GM12865 (cell line): Measurements from ENCODE around the gene RAB1B.

Source experiments
- DNase-seq: peaks from one replicate; pipeline ENCODE4 v3.0.0; 2010; ENCODE audit warnings: low read depth
- H3K4me3 ChIP-seq: 2 replicates; pipeline ENCODE4 v1.5.1; 2011; ENCODE audit warnings: mild to moderate bottlenecking, low read depth, low read length, control low read depth
- CTCF ChIP-seq: IDR thresholded peaks from 2 replicates; pipeline ENCODE4 v1.5.1; 2011; ENCODE audit warnings: low read length, control low read depth, low read depth, inconsistent platforms; ENCODE audit not compliant: insufficient read depth; ENCODE audit errors: missing control alignments

The RAB1B gene

DNA sequence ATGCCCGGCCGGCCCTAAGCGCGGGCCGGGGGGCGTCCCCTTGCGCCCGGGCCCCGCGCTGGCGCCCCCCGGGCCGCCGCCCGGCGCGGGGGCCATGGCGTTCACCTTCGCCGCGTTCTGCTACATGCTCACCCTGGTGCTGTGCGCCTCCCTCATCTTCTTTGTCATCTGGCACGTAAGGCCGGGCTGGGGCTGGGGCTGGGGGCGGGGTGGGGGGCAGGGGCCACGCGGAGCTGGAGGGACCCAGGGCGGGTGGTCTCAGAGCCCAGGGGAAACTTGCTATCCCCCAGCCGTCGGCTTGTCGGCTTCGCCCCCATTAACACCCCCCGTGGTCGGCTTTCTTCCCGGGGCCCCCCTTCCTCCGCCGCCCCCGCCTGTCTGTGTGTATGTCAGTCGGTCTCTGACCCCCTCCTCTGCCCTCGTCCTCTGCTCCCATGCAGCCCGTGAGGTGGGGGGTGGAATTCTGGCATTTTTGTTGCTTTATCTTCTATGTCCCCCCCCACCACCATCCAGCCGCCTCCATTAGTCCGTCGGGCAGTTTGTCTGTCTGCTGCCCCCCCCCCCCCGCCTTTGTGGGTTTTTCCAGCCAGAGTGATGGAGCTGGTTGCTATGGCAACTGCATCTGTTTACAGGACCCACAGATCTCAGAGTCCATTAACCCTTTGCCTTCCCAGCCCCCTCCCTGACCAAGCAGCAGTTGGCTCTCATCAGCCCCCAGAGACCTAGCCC lies 10.1 kb downstream of the RAB1B start:
- H3K4me3 ChIP-seq = no peak overlapping the region
- DNase-seq = no peak
- TF ChIP-seq CTCF = no peak

DNA sequence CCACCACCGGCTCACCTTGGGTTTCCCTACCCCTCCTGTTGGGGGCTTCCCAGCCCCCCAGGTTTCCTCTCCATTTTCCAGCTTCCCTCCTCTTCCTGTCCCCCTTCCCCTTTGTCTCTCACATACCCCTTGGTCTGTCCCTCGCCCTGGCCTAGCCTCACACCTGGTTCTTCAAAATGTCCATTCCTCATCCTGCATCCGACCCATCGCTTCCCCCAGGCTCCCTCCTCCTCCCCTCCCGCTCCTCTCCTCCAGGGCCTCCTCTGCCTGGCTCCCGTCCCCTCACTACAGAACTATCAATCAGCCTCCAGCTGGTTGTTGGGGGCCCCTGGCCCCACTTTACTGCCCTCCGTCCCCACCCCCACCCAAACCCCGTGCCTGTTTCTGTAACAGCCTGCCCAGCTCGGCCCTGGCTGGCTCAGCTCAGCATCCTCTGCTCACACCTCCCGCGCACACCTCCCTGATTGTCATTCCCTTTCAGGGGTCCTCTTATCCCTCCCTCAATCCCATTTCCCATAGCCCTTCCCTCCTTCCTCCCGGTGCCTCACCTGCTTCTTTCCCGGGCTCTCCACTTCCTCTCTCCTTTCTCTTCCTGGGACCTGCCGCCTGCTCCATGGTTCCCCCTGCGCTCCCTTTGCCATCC lies 10.8 kb downstream of the RAB1B start:
- no peak for TF ChIP-seq CTCF
- no peak for DNase-seq
- H3K4me3 ChIP-seq = no peak overlapping the region

- H3K4me3 ChIP-seq = no peak overlapping the region
- no peak for TF ChIP-seq CTCF
- DNase-seq = no peak
Observed at GRCh38 chr11:66280428-66280827, 12.0 kb downstream of the RAB1B start.

GRCh38 chr11:66281001-66281400 lies 12.6 kb downstream of the RAB1B start:
- DNase-seq = no peak
- TF ChIP-seq CTCF = no peak
- H3K4me3 ChIP-seq = no peak overlapping the region

DNA sequence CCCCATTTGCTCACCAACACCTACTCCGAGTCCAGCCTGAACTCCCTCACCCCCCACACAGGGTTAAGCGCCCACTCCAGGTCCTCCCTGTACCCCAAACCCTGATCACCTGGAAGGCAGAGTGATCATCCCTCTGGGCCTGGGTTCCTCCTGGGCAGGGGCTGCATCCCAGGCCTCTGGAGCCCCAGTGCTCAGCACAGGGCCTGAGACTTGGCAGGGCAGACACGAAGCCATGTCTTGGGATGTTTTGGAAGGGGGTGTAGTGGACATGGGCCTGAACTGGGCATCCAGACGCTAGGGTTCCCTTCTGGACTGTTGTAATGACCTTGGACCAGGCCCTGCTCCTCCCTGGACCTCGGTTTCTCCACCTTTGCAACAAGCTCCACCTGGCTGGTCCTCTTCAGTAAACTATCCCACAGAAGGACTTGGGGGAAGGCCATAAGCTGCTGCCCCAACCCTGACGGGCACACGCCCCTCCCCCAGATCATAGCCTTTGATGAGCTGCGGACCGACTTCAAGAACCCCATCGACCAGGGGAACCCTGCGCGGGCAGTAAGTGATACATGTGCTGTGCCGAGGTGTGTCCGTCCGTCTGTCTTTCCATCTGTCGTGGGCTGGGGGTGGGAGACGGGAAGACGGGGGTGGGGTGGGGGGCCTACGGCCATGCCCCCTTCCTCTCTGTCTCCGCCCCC lies 13.5 kb downstream of the RAB1B start:
- no peak for TF ChIP-seq CTCF
- no peak for DNase-seq
- no peak overlapping the region for H3K4me3 ChIP-seq

GRCh38 chr11:66282468-66283455 lies 14.3 kb downstream of the RAB1B start:
- peak; percentile 99 for DNase-seq
- no peak overlapping the region for H3K4me3 ChIP-seq
- TF ChIP-seq CTCF = peak; percentile 97
